Muscle of back (tissue), 13 donors: ENCODE measurements around the gene PCSK6. TPM values are rescaled to one million over a fixed set of nuclear protein-coding genes. Genes with fewer than 3 reads are reported as not detected.

Experiments
- DNase-seq, 3 donors: peaks; one replicate each; pipeline versions ENCODE4 v3.0.0 to v3.0.0-alpha.2; 2013
- long read RNA-seq, 9 donors: transcript quantifications; one replicate each; lab custom pipeline, GENCODE V29; 2026
- polyA plus RNA-seq, 10 donors: library from polyadenylated mRNA; unstranded; fragments of 120-200 nt; gene quantifications; one replicate each; pipeline ENCODE4 v1.2.1, GENCODE V29; 2013; ENCODE audit not compliant: insufficient read length in 10 of 10

PCSK6 gene
- polyA plus RNA-seq: 10 to 100 TPM in 6 of 10 donors, 1 to 10 TPM in 4; 9.3 to 18.0 (median 11.3) TPM
- long read RNA-seq, donor 1: 0 reads
- long read RNA-seq, donor 2: 0 reads
- long read RNA-seq, donor 3: 0 reads
- long read RNA-seq, donor 4, partial matches to known transcripts: 0 of 1 reads
- long read RNA-seq, donor 4, other reads (novel, unspliced or antisense): 0 of 1 reads
- long read RNA-seq, donor 5, full-length matches to known transcripts: 1 of 1 reads
- long read RNA-seq, donor 5, partial matches to known transcripts: 0 of 1 reads
- long read RNA-seq, donor 5, other reads (novel, unspliced or antisense): 0 of 1 reads
- long read RNA-seq, donor 6: 0 reads
- long read RNA-seq, donor 7, full-length matches to known transcripts: 1 of 1 reads
- long read RNA-seq, donor 7, partial matches to known transcripts: 0 of 1 reads
- long read RNA-seq, donor 7, other reads (novel, unspliced or antisense): 0 of 1 reads
- long read RNA-seq, donor 8, partial matches to known transcripts: 0 of 1 reads
- long read RNA-seq, donor 8, other reads (novel, unspliced or antisense): 0 of 1 reads
- long read RNA-seq, donor 9, full-length matches to known transcripts: 1 of 1 reads
- long read RNA-seq, donor 9, partial matches to known transcripts: 0 of 1 reads
- long read RNA-seq, donor 9, other reads (novel, unspliced or antisense): 0 of 1 reads

GRCh38 chr15:101489599-101490407 lies at the start of gene PCSK6:
PCSK6 (minus strand) TSS chr15:101489707; CDS start chr15:101489670, 37 bp downstream.
- peak in 1 of 3 donors; percentile 28 for DNase-seq

GRCh38 chr15:101538996-101539395 lies 49.5 kb upstream of the PCSK6 start:
- no peak for DNase-seq

GRCh38 chr15:101538177-101538576 lies 48.7 kb upstream of the PCSK6 start:
- no peak for DNase-seq

- DNase-seq: peak in 1 of 3 donors; percentile 57
These were observed 48.1 kb upstream of the PCSK6 start for GRCh38 chr15:101537483-101538080.

GRCh38 chr15:101536875-101537405 lies 47.4 kb upstream of the PCSK6 start:
- DNase-seq: no peak

- no peak for DNase-seq
These were observed 46.8 kb upstream of the PCSK6 start for GRCh38 chr15:101536166-101536874.

GRCh38 chr15:101535170-101535902 lies 45.8 kb upstream of the PCSK6 start:
- no peak for DNase-seq

GRCh38 chr15:101534376-101534970 lies 45.0 kb upstream of the PCSK6 start:
- no peak for DNase-seq

GRCh38 chr15:101533371-101534140 lies 44.0 kb upstream of the PCSK6 start:
- no peak for DNase-seq

- DNase-seq: no peak
These were observed 43.4 kb upstream of the PCSK6 start for GRCh38 chr15:101532865-101533264.

GRCh38 chr15:101531170-101531569 lies 41.7 kb upstream of the PCSK6 start:
- DNase-seq: no peak

GRCh38 chr15:101530224-101530958 lies 40.9 kb upstream of the PCSK6 start:
- no peak for DNase-seq

- no peak for DNase-seq
These were observed 39.4 kb upstream of the PCSK6 start for GRCh38 chr15:101528917-101529299.

GRCh38 chr15:101528108-101528916 lies 38.8 kb upstream of the PCSK6 start:
- DNase-seq: peak; percentile 57 to 94 (median 85)

GRCh38 chr15:101526890-101527289 lies 37.4 kb upstream of the PCSK6 start:
- no peak for DNase-seq

- no peak for DNase-seq
These were observed 36.9 kb upstream of the PCSK6 start for GRCh38 chr15:101526442-101526841.

- DNase-seq: no peak
These were observed 36.5 kb upstream of the PCSK6 start for GRCh38 chr15:101526021-101526420.
